ENCODE results near the gene WDFY2.
"Not testable (repeated sequence)": the region's sequence is repeated elsewhere in the genome, so short reads cannot be mapped to it uniquely, and the experiment has no call there.

WDFY2 gene, protein sequence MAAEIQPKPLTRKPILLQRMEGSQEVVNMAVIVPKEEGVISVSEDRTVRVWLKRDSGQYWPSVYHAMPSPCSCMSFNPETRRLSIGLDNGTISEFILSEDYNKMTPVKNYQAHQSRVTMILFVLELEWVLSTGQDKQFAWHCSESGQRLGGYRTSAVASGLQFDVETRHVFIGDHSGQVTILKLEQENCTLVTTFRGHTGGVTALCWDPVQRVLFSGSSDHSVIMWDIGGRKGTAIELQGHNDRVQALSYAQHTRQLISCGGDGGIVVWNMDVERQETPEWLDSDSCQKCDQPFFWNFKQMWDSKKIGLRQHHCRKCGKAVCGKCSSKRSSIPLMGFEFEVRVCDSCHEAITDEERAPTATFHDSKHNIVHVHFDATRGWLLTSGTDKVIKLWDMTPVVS

DNA sequence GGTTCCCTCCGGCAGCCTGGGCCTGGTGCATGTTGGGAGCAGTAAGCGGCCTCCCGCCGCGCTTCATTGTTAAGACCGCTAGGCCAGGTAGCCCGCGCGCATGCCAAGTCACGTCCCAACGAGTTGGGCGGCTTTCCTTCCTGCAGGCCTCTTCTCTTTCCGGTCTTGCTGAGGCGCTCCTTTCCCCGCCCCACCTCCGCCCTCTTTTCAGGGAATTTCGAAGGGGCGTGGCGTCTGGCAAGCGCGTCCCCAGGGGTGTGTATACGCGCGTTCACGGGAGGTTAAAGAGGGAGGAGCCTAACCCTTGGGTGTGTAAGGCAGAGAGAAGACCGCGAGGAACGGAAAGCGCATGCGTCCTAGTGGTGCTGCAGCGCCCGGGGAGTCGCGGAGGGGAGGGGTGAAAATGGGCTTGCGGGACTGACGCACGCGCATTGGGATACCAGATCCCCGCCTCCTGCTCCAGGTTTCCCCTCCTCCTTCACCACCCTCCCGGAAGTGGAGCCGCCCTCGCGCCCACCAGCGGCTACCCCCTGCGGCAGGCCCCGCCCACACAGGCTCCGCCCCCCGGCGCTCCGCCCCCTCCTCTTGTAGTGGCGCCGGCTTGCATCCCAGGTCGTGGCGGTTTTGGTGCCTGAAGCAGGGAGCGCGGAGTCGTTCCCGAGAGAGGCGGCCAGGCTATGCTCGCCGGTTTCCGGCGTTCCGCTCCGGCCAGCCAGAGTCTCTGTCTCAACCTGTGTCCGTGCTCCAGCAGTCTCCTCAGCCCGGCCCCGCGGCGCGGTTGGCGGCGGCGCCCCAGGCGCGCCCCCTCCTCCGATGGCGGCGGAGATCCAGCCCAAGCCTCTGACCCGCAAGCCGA is at the start of gene WDFY2:
Gene WDFY2, plus strand, starts transcription at position 588 of the 856 bp plus-strand sequence. Its CDS starts 226 bp downstream, at position 814.
- peak within 1 kb of the TSS; percentile 90 for H3K4me3 ChIP-seq (ENCODE audit: low read length)
- DNase-seq (ENCODE audit: low read depth): peak; percentile 100
- TF ChIP-seq, protein P1, sequence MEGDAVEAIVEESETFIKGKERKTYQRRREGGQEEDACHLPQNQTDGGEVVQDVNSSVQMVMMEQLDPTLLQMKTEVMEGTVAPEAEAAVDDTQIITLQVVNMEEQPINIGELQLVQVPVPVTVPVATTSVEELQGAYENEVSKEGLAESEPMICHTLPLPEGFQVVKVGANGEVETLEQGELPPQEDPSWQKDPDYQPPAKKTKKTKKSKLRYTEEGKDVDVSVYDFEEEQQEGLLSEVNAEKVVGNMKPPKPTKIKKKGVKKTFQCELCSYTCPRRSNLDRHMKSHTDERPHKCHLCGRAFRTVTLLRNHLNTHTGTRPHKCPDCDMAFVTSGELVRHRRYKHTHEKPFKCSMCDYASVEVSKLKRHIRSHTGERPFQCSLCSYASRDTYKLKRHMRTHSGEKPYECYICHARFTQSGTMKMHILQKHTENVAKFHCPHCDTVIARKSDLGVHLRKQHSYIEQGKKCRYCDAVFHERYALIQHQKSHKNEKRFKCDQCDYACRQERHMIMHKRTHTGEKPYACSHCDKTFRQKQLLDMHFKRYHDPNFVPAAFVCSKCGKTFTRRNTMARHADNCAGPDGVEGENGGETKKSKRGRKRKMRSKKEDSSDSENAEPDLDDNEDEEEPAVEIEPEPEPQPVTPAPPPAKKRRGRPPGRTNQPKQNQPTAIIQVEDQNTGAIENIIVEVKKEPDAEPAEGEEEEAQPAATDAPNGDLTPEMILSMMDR (conservative IDR thresholded peaks at IDR 0.05; ENCODE audit: low read length): peak; percentile 23; the same call in 1 of the 2 replicates

DNA sequence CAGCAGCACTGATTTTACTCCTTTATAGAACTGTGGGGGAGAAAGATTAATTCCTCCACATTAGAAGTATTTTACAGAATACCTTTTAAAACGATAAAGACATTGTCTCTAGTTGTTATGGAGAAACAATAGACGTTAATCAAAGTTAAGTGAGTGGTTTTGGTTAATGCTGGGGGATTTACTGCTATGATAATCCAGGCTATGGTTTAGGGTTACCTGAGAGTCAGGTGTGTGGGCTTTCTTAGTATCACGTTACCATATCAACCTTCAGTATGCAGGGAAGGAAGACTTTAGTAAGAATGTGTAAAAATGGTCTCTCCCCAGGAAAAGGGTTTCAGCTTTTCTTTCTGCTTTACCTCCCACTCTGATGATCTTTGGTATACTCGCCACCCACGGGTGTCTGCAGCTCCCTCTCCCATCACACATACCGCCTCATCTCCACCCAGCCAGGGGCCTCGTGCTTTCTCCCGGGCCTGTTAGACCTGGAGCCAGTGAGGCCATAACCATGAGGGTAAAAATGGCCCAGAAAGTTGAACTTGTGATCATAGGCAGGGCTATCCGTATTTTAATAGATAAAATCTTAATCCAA is 45.6 kb upstream of the WDFY2 start:
- no peak for DNase-seq (ENCODE audit: low read depth)
- H3K4me3 ChIP-seq (ENCODE audit: low read length): no peak overlapping the region
- TF ChIP-seq, protein P1 (conservative IDR thresholded peaks at IDR 0.05; ENCODE audit: low read length): no peak

DNA sequence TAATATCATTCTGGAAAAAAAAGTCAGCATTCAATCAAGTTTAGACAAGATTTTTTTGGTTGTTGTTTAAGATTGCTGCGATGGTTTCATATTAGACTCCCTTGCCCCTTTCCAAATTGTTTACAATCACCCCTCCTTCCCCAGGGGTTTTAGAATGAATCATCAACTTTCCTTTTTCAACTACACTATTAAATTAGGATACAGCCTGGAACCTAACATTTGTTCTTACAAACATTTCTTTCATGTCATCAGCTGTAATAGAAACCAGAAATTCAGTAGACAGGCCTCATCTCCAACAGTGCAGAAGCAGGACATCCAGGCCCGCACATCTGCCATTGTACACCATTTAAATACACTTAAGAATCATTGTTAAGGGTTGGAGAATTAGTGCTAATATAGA is 44.4 kb upstream of the WDFY2 start:
- no peak overlapping the region for H3K4me3 ChIP-seq (ENCODE audit: low read length)
- peak; percentile 61 for DNase-seq (ENCODE audit: low read depth)
- TF ChIP-seq, protein P1 (conservative IDR thresholded peaks at IDR 0.05; ENCODE audit: low read length): no peak

DNA sequence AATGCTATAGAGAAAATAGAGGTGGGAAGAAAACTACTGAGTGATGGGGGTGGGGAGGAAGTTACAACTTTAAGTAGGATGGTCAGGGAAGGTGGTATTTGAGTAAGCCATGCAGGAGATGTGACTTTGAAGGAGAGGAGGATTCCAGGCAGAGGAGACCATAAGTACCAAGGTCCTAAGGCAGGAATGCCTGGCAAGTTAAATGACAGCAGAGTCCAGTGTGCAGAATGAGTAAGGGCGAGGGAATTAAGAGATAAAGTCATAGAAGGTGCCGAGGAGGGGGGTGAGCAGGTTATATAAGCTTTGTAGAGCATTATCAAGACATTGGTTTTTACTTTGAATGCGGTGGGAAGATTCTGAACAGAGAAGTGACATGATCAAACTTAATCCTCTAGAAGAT is 43.2 kb upstream of the WDFY2 start:
- TF ChIP-seq, protein P1 (conservative IDR thresholded peaks at IDR 0.05; ENCODE audit: low read length): no peak
- DNase-seq (ENCODE audit: low read depth): no peak
- H3K4me3 ChIP-seq (ENCODE audit: low read length): no peak overlapping the region

DNA sequence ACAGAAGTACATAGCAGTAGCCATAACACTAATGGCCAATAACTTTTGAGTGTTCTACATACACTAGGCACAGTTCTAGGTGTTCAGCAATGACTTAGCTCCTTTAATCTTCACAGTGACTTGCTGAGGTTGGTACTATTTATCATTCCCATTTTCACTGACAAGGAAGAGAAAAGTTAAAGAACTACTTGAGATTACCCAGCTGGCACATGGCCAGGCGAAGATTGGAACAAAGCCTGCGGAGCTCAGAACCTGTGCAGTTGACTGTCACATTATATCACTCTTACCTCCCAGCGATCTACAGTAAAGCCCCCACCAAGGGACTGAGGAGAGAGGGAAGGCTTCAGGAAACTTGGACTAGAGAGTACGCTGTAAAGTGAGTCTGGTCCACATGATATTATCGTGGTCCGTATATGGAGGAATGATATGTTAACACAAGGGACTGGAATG is 42.4 kb upstream of the WDFY2 start:
- DNase-seq (ENCODE audit: low read depth): no peak
- no peak overlapping the region for H3K4me3 ChIP-seq (ENCODE audit: low read length)
- TF ChIP-seq, protein P1 (conservative IDR thresholded peaks at IDR 0.05; ENCODE audit: low read length): no peak

DNA sequence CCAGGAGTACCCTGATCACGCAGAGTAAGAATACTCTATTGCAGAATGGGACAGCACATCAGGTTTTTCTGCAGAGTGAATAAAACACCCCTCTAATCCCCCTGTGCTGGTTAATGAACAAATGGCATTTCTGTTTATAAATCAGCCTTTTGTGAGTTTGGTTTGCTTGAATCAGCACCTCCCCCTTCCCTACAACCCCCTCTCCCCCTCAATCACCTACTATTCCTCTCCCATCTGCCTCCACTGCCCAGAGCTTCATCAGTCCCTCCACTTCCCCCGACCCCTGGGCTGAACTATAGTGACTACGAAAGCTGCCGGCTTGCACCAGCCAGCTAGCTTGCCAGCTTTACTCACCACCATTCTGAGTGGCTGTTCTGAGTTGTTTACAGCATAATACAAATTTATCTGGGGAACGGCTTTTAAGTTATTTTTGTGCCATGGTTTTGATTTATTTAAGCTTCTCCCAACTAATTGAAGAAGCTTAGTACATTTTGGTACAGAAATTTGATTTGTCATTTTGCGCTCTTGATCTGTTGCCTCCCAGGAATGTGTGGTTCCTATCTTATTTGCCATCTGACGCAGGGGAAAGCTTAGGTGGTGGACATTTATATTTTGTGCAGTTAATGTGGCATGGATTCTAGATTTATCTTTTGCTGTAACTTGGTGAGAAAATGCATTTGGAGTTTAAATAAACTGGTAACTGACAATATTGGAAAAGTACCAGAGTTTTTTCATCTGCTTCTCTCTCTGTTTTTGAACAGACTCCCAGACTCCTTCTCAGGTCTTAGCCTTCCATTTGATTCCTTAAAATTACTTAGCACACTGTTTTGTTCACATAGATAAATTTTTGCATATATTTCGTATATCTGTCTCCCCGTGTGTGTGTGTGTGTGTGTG is 41.7 kb upstream of the WDFY2 start:
- TF ChIP-seq, protein P1 (conservative IDR thresholded peaks at IDR 0.05; ENCODE audit: low read length): no peak
- no peak for DNase-seq (ENCODE audit: low read depth)
- no peak overlapping the region for H3K4me3 ChIP-seq (ENCODE audit: low read length)

DNA sequence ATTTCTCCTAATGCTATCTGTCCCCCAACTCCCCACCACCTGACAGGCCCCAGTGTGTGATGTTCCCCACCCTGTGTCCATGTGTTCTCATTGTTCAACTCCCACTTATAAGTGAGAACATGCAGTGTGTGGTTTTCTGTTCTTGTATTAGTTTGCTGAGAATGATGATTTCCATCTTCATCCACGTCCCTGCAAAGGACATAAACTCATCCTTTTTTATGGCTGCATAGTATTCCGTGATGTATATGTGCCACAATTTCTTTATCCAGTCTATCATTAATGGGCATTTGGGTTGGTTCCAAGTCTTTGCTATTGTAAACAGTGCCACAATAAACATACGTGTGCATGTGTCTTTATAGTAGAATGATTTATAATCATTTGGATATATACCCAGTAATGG is 38.8 kb upstream of the WDFY2 start:
- H3K4me3 ChIP-seq (ENCODE audit: low read length); DNase-seq (ENCODE audit: low read depth): not testable (repeated sequence)

Data from AG10803 (cell line).